GM12878 (cell line): Measurements from ENCODE around the gene INVS. TPM values are rescaled to one million over a fixed set of nuclear protein-coding genes. Genes with fewer than 3 reads are reported as not detected.

ENCODE experiments used
- ATAC-seq: fragments of 200-7000 bp; cut with Tn5 transposase; 3 replicates; pipeline ENCODE4 v1.9.1; 2020; ENCODE audit warnings: mild to moderate bottlenecking, moderate library complexity
- BruUV-seq: library from RNA; stranded (reverse); fragments of 400-500 nt; replicated peaks from 2 replicates; lab custom pipeline; 2021; lab: Mats Ljungman, UMichigan
- CTCF ChIA-PET: fragments of 300-600 bp; sonication (Branson Sonifier 250); formaldehyde crosslinking; extraction: SDS; loops from one replicate; lab custom pipeline; 2021; ENCODE audit warnings: inconsistent platforms; lab: Yijun Ruan, JAX
- POLR2A ChIA-PET: fragments of 350-600 bp; formaldehyde crosslinking; extraction: SDS; loops from one replicate; lab custom pipeline; 2021; ENCODE audit warnings: inconsistent platforms; lab: Charles Lee
- RAD21 ChIA-PET: fragments of 300-600 bp; sonication (Branson Sonifier 250); formaldehyde crosslinking; loops from one replicate; lab custom pipeline; 2023; ENCODE audit warnings: antibody characterized with exemption; ENCODE audit not compliant: unreplicated experiment; lab: Charles Lee
- SMC1A ChIA-PET: fragments of 300-600 bp; sonication (Branson Sonifier 250); formaldehyde crosslinking; loops from one replicate; lab custom pipeline; 2023; ENCODE audit not compliant: unreplicated experiment, uncharacterized antibody; lab: Charles Lee
- DNase-seq: peaks from one replicate; pipeline ENCODE4 v3.0.0-alpha.2; 2011; ENCODE audit warnings: low read depth, low spot score
- FAIRE-seq: peaks from 3 replicates; lab custom pipeline; 2011; peaks lifted over from hg19 to GRCh38; lab: Jason Lieb, UNC
- H2AFZ ChIP-seq: 2 replicates; pipeline ENCODE4 v1.6.0; 2011; ENCODE audit warnings: low read depth, low read length, control low read depth; ENCODE audit not compliant: control insufficient read depth
- H3K27ac ChIP-seq: 2 replicates; pipeline ENCODE4 v1.5.1; 2011; ENCODE audit warnings: control low read depth; ENCODE audit not compliant: control insufficient read depth, insufficient read depth
- H3K27me3 ChIP-seq, 2 experiments: replicated peaks in 1 of 2; 2 replicates each; pipeline versions ENCODE4 v1.6.0 to v1.6.1; 2011; ENCODE audit warnings: low read length in 1 of 2; ENCODE audit not compliant: control insufficient read depth in 2 of 2, insufficient read depth in 2 of 2
- H3K36me3 ChIP-seq, 2 experiments: 2 replicates each; pipeline ENCODE4 v1.5.1; 2011; ENCODE audit warnings: low read length in 1 of 2; ENCODE audit not compliant: control insufficient read depth in 2 of 2, insufficient read depth in 2 of 2
- H3K4me1 ChIP-seq: 2 replicates; pipeline ENCODE4 v1.6.1; 2011; ENCODE audit warnings: mild to moderate bottlenecking, low read length, moderate library complexity, mixed read lengths; ENCODE audit not compliant: control insufficient read depth, insufficient read depth
- H3K4me2 ChIP-seq: 2 replicates; pipeline ENCODE4 v1.6.0; 2011; ENCODE audit warnings: control low read depth; ENCODE audit not compliant: control insufficient read depth, insufficient read depth
- H3K4me3 ChIP-seq: fragments of 200-600 bp; sonication (generic); 2 replicates; pipeline ENCODE4 v1.5.1; 2016
- H3K79me2 ChIP-seq: 2 replicates; pipeline ENCODE4 v1.6.0; 2011; ENCODE audit warnings: low read length; ENCODE audit not compliant: control insufficient read depth, insufficient read depth
- H3K9ac ChIP-seq: 2 replicates; pipeline ENCODE4 v1.8.0; 2011; ENCODE audit warnings: low read length, control low read depth, mixed read lengths; ENCODE audit not compliant: control insufficient read depth, insufficient read depth
- H3K9me3 ChIP-seq: replicated peaks from 3 replicates; pipeline ENCODE4 v1.5.1; 2011; ENCODE audit warnings: mild to moderate bottlenecking, low read length; ENCODE audit not compliant: control insufficient read depth, insufficient read depth
- H4K20me1 ChIP-seq: 2 replicates; pipeline ENCODE4 v1.6.0; 2011; ENCODE audit not compliant: control insufficient read depth, insufficient read depth
- ASH2L ChIP-seq: fragments of 300-600, 200-600 bp; sonication (generic); IDR thresholded peaks from 2 replicates; pipeline ENCODE4 v1.6.1; 2017; ENCODE audit warnings: low read depth, mild to moderate bottlenecking, borderline replicate concordance
- ATF7 ChIP-seq: fragments of 450-650 bp; IDR thresholded peaks from 2 replicates; pipeline ENCODE4 v1.6.1; 2016; ENCODE audit warnings: low read depth, mild to moderate bottlenecking
- BMI1 ChIP-seq: fragments of 450-650 bp; IDR thresholded peaks from 2 replicates; pipeline ENCODE4 v1.6.1; 2016; ENCODE audit warnings: mild to moderate bottlenecking, moderate library complexity, borderline replicate concordance
- KLF5 ChIP-seq: fragments of 450-650 bp; IDR thresholded peaks from 2 replicates; pipeline ENCODE4 v1.6.1; 2014; ENCODE audit warnings: mild to moderate bottlenecking; ENCODE audit not compliant: partially characterized antibody
- MTA2 ChIP-seq: fragments of 450-650 bp; IDR thresholded peaks from 2 replicates; pipeline ENCODE4 v1.6.1; 2016; ENCODE audit warnings: low read depth, mild to moderate bottlenecking, moderate library complexity
- RAD21 ChIP-seq: IDR thresholded peaks from 2 replicates; pipeline ENCODE4 v1.6.1; 2011; ENCODE audit warnings: mild to moderate bottlenecking, low read depth, low read length, moderate library complexity; ENCODE audit not compliant: insufficient read depth
- WRNIP1 ChIP-seq: IDR thresholded peaks from 2 replicates; pipeline ENCODE4 v1.6.1; 2011; ENCODE audit warnings: low read depth, low read length, improper control_type of control experiment, borderline replicate concordance
- ZNF217 ChIP-seq: fragments of 450-650 bp; IDR thresholded peaks from 2 replicates; pipeline ENCODE4 v1.6.1; 2017; ENCODE audit warnings: antibody characterized with exemption, mild to moderate bottlenecking
- ZNF24 ChIP-seq: fragments of 450-650 bp; IDR thresholded peaks from 2 replicates; pipeline ENCODE4 v1.6.1; 2017; ENCODE audit warnings: antibody characterized with exemption, mild to moderate bottlenecking
- WGBS: methylation state at CpG from one replicate; pipeline ENCODE4 v1.1.6; 2016; ENCODE audit warnings: low lambda C conversion rate; ENCODE audit not compliant: insufficient replicate concordance, insufficient coverage; ENCODE audit errors: missing lambda C conversion rate; 5-methylcytosine and 5-hydroxymethylcytosine counted together
- in situ Hi-C: fragments of 300-500 bp; cut with MboI; formaldehyde crosslinking; loops from 9 replicates; pipeline ENCODE4 v1.14.3; 2018; ENCODE audit warnings: mixed read lengths
- intact Hi-C: fragments of 100-400 bp; cut with micrococcal nuclease; formaldehyde crosslinking; loops from one replicate; pipeline ENCODE4 v1.14.2; 2022; ENCODE audit not compliant: unreplicated experiment
- polyA plus RNA-seq, 11 experiments: library from polyadenylated mRNA; depleted of rRNA in 4 of 11; unstranded in 6 of 11; stranded (reverse) in 5 of 11; fragments of >200 nt; fragmentation: Nextera tagmentation in 4 of 11; fragmentation: Illumina TruSeq in 1 of 11; extraction: Ambion mirVana in 4 of 11; extraction: Trizol in 1 of 11; gene quantifications; 1 replicate in 1 of 11; 2 replicates in 10 of 11; pipeline versions ENCODE4 v1.2.1 to v1.2.3, GENCODE V29; 2011 to 2016; ENCODE audit warnings: inconsistent platforms in 2 of 11, missing spikeins in 2 of 11, low read depth in 1 of 11
- total RNA-seq, 4 experiments: library from RNA; depleted of rRNA in 3 of 4; stranded (reverse); fragments of >200 nt in 3 of 4; fragmentation: Illumina TruSeq in 1 of 4; extraction: Trizol in 1 of 4; gene quantifications; 2 replicates each; pipeline versions ENCODE4 v1.2.1 to v1.2.3, GENCODE V29; 2013 to 2021
- TF ChIP-seq, protein P1 (sequence below): IDR thresholded peaks from 2 replicates; pipeline ENCODE4 v1.6.1; 2012; ENCODE audit warnings: low read length, inconsistent platforms

Gene INVS
- total and polyA plus RNA-seq, 10 of the 15 experiments (the other 5 are each of a cell fraction or from before 2014, with no cell fraction given): 0.93 to 20.8 (median 13.2) TPM

DNA sequence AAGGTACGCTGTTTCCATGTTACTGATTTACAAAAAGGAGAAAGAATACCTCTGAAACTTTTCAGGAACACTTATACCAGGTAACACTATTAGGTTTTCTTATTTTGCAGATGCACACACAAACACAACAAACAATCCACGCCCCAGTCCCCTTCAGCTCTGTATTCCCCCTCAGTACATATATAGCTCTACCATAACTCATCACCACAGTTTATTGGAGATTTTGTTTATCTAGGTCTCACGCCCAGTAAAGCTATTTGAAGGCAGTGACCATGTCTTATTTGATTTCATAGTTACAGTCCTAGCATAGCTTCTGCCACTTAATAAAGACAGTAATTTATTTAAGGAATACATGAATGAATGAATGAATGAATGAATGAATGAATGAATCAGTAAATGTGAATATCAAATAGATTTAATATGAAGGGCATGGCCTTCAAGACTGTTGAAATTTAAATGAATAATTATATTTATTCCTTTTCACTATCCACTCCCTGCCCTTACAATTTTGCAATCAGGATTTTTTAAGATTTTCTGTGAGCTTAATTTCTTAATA is 32.9 kb downstream of the INVS start:
- ChIA-PET RAD21 (interaction anchor here (0.7 kb wide), 1 partner anchor 9 kb away, joined by 3 read pairs; no protein-coding TSS in a partner anchor), POLR2A (no interaction called here), SMC1A (interaction anchor here (1.3 to 1.4 kb wide), 2 partner anchors 17 to 36 kb away, joined by 3 to 5 read pairs; no protein-coding TSS in a partner anchor), CTCF (interaction anchor here (1.0 kb wide), 1 partner anchor 10 kb away, joined by 3 read pairs; no protein-coding TSS in a partner anchor)
- FAIRE-seq (no peak), DNase-seq (no peak), ATAC-seq (no peak)
- no peaks in the 10 kb centered on the region for H4K20me1 ChIP-seq
- no peaks in the 10 kb centered on the region for H3K9me3 ChIP-seq
- H3K4me3 ChIP-seq: no peak overlapping the region
- TF ChIP-seq ZNF217: no peak
- peak; percentile 82 for TF ChIP-seq ZNF24
- TF ChIP-seq, protein P1, sequence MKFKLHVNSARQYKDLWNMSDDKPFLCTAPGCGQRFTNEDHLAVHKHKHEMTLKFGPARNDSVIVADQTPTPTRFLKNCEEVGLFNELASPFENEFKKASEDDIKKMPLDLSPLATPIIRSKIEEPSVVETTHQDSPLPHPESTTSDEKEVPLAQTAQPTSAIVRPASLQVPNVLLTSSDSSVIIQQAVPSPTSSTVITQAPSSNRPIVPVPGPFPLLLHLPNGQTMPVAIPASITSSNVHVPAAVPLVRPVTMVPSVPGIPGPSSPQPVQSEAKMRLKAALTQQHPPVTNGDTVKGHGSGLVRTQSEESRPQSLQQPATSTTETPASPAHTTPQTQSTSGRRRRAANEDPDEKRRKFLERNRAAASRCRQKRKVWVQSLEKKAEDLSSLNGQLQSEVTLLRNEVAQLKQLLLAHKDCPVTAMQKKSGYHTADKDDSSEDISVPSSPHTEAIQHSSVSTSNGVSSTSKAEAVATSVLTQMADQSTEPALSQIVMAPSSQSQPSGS: no peak
- no peak for TF ChIP-seq ATF7
- no peak for TF ChIP-seq KLF5
- WGBS: 97% methylated on average over 3 of the region's 3 CpGs
- BruUV-seq: no TSS peak
- H3K36me3 ChIP-seq: no peaks in the 10 kb centered on the region
- no peak overlapping the region for H3K9ac ChIP-seq
- no peaks in the 10 kb centered on the region for H3K27me3 ChIP-seq
- no peaks in the 10 kb centered on the region for H3K79me2 ChIP-seq
- H3K27ac ChIP-seq: no peak overlapping the region
- H2AFZ ChIP-seq: no peak overlapping the region
- in situ Hi-C loops (no loop called here), intact Hi-C loops (no loop called here)
- H3K4me2 ChIP-seq: no peak overlapping the region
- H3K4me1 ChIP-seq: no peaks in the 10 kb centered on the region

DNA sequence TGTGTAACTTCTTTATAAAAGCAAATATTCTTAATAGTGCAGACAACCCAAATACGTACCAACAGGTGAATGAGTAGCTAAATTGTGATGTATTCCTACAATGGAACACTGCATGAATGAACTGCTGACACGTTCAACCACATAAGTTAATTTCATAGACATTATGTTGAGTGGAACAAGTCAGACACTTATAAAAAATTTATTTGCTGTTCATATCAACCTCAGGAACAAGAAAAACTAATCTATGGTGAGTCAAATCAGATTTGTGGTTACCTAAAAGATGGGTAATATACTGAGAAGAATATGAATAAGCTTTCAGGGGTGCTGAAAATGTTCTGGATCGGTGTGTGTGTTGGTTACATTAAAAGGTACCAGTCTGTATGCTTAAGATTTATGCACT is 35.7 kb downstream of the INVS start:
- H3K36me3 ChIP-seq: no peaks in the 10 kb centered on the region
- FAIRE-seq (no peak), ATAC-seq (no peak), DNase-seq (no peak)
- no peak overlapping the region for H3K27ac ChIP-seq
- TF ChIP-seq MTA2 (no peak), ASH2L (no peak), BMI1 (no peak), RAD21 (no peak), WRNIP1 (no peak)
- 82% methylated on average over 3 of the region's 3 CpGs for WGBS
- CTCF ChIA-PET: interaction anchor here (1.0 kb wide), 1 partner anchor 54 kb away, joined by 3 read pairs; no protein-coding TSS in a partner anchor
- H3K4me3 ChIP-seq: no peak overlapping the region
- intact Hi-C loops (no loop called here), in situ Hi-C loops (no loop called here)
- H3K79me2 ChIP-seq: no peaks in the 10 kb centered on the region
- POLR2A ChIA-PET: no interaction called here
- RAD21 ChIA-PET: no interaction called here
- no peak overlapping the region for H2AFZ ChIP-seq
- H3K27me3 ChIP-seq: no peaks in the 10 kb centered on the region
- no peaks in the 10 kb centered on the region for H4K20me1 ChIP-seq
- H3K4me1 ChIP-seq: no peaks in the 10 kb centered on the region
- SMC1A ChIA-PET: interaction anchor here (0.7 kb wide), 1 partner anchor 84 kb away, joined by 3 read pairs; no protein-coding TSS in a partner anchor
- H3K4me2 ChIP-seq: no peak overlapping the region
- no peaks in the 10 kb centered on the region for H3K9me3 ChIP-seq
- no peak overlapping the region for H3K9ac ChIP-seq
- BruUV-seq: no TSS peak
